Activated CD8-positive, alpha-beta memory T cell treated with anti-CD3 and anti-CD28 coated beads for 24 hours (primary cell): ENCODE data around the gene TMEM131L.

ENCODE experiments used
- DNase-seq: peaks from one replicate; pipeline ENCODE4 v3.0.0-alpha.2; 2020

Gene TMEM131L

GRCh38 chr4:153527690-153528089 is 61.5 kb downstream of the TMEM131L start:
- DNase-seq, result no peak

- DNase-seq, result no peak
Measured at GRCh38 chr4:153528705-153529485, 62.7 kb downstream of the TMEM131L start.

GRCh38 chr4:153529646-153530045 is 63.5 kb downstream of the TMEM131L start:
- DNase-seq, result no peak

- no peak for DNase-seq
Measured at GRCh38 chr4:153530284-153530999, 64.3 kb downstream of the TMEM131L start.

GRCh38 chr4:153531000-153531358 is 64.8 kb downstream of the TMEM131L start:
- no peak for DNase-seq

- no peak for DNase-seq
Measured at GRCh38 chr4:153531976-153532626, 65.9 kb downstream of the TMEM131L start.

GRCh38 chr4:153532636-153533035 is 66.5 kb downstream of the TMEM131L start:
- DNase-seq, result no peak

- no peak for DNase-seq
Measured at GRCh38 chr4:153533387-153533786, 67.2 kb downstream of the TMEM131L start.

GRCh38 chr4:153534792-153535629 is 68.9 kb downstream of the TMEM131L start:
- no peak for DNase-seq

GRCh38 chr4:153535772-153536513 is 69.8 kb downstream of the TMEM131L start:
- no peak for DNase-seq

GRCh38 chr4:153537493-153537960 is 71.4 kb downstream of the TMEM131L start:
- no peak for DNase-seq

GRCh38 chr4:153538487-153539357 is 72.6 kb downstream of the TMEM131L start:
- DNase-seq, result no peak

- no peak for DNase-seq
Measured at GRCh38 chr4:153539422-153539821, 73.3 kb downstream of the TMEM131L start.

- no peak for DNase-seq
Measured at GRCh38 chr4:153541456-153542096, 75.4 kb downstream of the TMEM131L start.

GRCh38 chr4:153542131-153542530 is 76.0 kb downstream of the TMEM131L start:
- DNase-seq, result no peak

GRCh38 chr4:153542834-153543233 is 76.7 kb downstream of the TMEM131L start:
- DNase-seq, result no peak

- no peak for DNase-seq
Measured at GRCh38 chr4:153543351-153543750, 77.2 kb downstream of the TMEM131L start.

GRCh38 chr4:153545822-153546221 is 79.7 kb downstream of the TMEM131L start:
- no peak for DNase-seq

GRCh38 chr4:153546280-153546679 is 80.1 kb downstream of the TMEM131L start:
- DNase-seq, result no peak

- no peak for DNase-seq
Measured at GRCh38 chr4:153547520-153547919, 81.4 kb downstream of the TMEM131L start.
